Trophoblast cell (in vitro differentiated cells and primary cell): ENCODE measurements around the gene MALAT1.
A peak's percentile ranks its signal among the peaks of the same experiment; 100 is the strongest.

Source experiments
- DNase-seq, 2 donors: peaks; one replicate each; pipeline ENCODE4 v3.0.0-alpha.2; 2016
- H2AFZ ChIP-seq: 2 replicates; pipeline ENCODE4 v1.6.1; 2013; ENCODE audit warnings: low read length, moderate library complexity, mild to moderate bottlenecking; ENCODE audit not compliant: insufficient read depth, poor library complexity
- H2AK5ac ChIP-seq: 2 replicates; pipeline ENCODE4 v1.6.1; 2013; ENCODE audit warnings: mild to moderate bottlenecking, low read length
- H2BK120ac ChIP-seq: 2 replicates; pipeline ENCODE4 v1.6.1; 2013; ENCODE audit warnings: low read length, mild to moderate bottlenecking, moderate library complexity; ENCODE audit not compliant: insufficient read depth, poor library complexity
- H2BK12ac ChIP-seq: 2 replicates; pipeline ENCODE4 v1.6.1; 2013; ENCODE audit warnings: mild to moderate bottlenecking, low read length, moderate library complexity
- H2BK5ac ChIP-seq: 2 replicates; pipeline ENCODE4 v1.6.1; 2013; ENCODE audit warnings: low read length, low read depth, moderate library complexity, mild to moderate bottlenecking; ENCODE audit not compliant: poor library complexity
- H3K14ac ChIP-seq: 2 replicates; pipeline ENCODE4 v1.6.1; 2013; ENCODE audit warnings: mild to moderate bottlenecking, low read length
- H3K18ac ChIP-seq: 2 replicates; pipeline ENCODE4 v1.6.1; 2013; ENCODE audit warnings: mild to moderate bottlenecking, low read length
- H3K23ac ChIP-seq: 2 replicates; pipeline ENCODE4 v1.6.1; 2013; ENCODE audit warnings: low read length
- H3K27ac ChIP-seq: 2 replicates; pipeline ENCODE4 v1.5.1; 2013; ENCODE audit warnings: low read depth, mild to moderate bottlenecking, inconsistent platforms, low read length, moderate library complexity
- H3K27me3 ChIP-seq: 2 replicates; pipeline ENCODE4 v1.6.1; 2013; ENCODE audit warnings: inconsistent platforms, mild to moderate bottlenecking, low read length, moderate library complexity; ENCODE audit not compliant: insufficient read depth
- H3K36me3 ChIP-seq, 2 experiments: 1 replicate in 1 of 2; 2 replicates in 1 of 2; pipeline ENCODE4 v1.6.1; 2013; ENCODE audit warnings: low read length in 2 of 2, mild to moderate bottlenecking in 2 of 2, moderate library complexity in 1 of 2; ENCODE audit not compliant: insufficient read depth in 2 of 2, control insufficient read depth in 1 of 2
- H3K4ac ChIP-seq: 2 replicates; pipeline ENCODE4 v1.6.1; 2013; ENCODE audit warnings: low read depth, mild to moderate bottlenecking, low read length, moderate library complexity
- H3K4me1 ChIP-seq, 2 experiments: 1 replicate in 1 of 2; 2 replicates in 1 of 2; pipeline ENCODE4 v1.6.1; 2013; ENCODE audit warnings: low read length in 2 of 2, mild to moderate bottlenecking in 2 of 2, moderate library complexity in 1 of 2; ENCODE audit not compliant: insufficient read depth in 2 of 2, control insufficient read depth in 1 of 2
- H3K4me2 ChIP-seq: 2 replicates; pipeline ENCODE4 v1.6.1; 2013; ENCODE audit warnings: inconsistent platforms, mild to moderate bottlenecking, low read length, moderate library complexity
- H3K4me3 ChIP-seq: 2 replicates; pipeline ENCODE4 v1.5.1; 2013; ENCODE audit warnings: mild to moderate bottlenecking, low read depth, low read length, inconsistent platforms
- H3K79me1 ChIP-seq: one replicate; pipeline ENCODE4 v1.6.1; 2013; ENCODE audit warnings: low read length
- H3K79me2 ChIP-seq: 2 replicates; pipeline ENCODE4 v1.6.1; 2013; ENCODE audit warnings: low read length, mild to moderate bottlenecking; ENCODE audit not compliant: control insufficient read depth, insufficient read depth, poor library complexity
- H3K9ac ChIP-seq: 2 replicates; pipeline ENCODE4 v1.6.1; 2013; ENCODE audit warnings: mild to moderate bottlenecking, low read length
- H3K9me3 ChIP-seq: 2 replicates; pipeline ENCODE4 v1.6.1; 2013; ENCODE audit warnings: low read depth, mild to moderate bottlenecking, control low read depth, inconsistent platforms, low read length; ENCODE audit not compliant: insufficient read depth
- H4K12ac ChIP-seq: 2 replicates; pipeline ENCODE4 v1.6.1; 2013; ENCODE audit warnings: low read depth, mild to moderate bottlenecking, low read length, moderate library complexity
- H4K8ac ChIP-seq: 2 replicates; pipeline ENCODE4 v1.6.1; 2013; ENCODE audit warnings: low read depth, mild to moderate bottlenecking, low read length, moderate library complexity
- H4K91ac ChIP-seq: one replicate; pipeline ENCODE4 v1.6.1; 2013; ENCODE audit warnings: low read depth, mild to moderate bottlenecking, low read length, moderate library complexity
- WGBS: extraction: QIAGEN DNeasy Blood & Tissue Kit; methylation state at CpG from one replicate; pipeline ENCODE4 v1.1.7; 2013; ENCODE audit warnings: missing lambda C conversion rate; ENCODE audit not compliant: insufficient read length, insufficient coverage; ENCODE audit errors: extremely low coverage; 5-methylcytosine and 5-hydroxymethylcytosine counted together

Gene MALAT1

DNA sequence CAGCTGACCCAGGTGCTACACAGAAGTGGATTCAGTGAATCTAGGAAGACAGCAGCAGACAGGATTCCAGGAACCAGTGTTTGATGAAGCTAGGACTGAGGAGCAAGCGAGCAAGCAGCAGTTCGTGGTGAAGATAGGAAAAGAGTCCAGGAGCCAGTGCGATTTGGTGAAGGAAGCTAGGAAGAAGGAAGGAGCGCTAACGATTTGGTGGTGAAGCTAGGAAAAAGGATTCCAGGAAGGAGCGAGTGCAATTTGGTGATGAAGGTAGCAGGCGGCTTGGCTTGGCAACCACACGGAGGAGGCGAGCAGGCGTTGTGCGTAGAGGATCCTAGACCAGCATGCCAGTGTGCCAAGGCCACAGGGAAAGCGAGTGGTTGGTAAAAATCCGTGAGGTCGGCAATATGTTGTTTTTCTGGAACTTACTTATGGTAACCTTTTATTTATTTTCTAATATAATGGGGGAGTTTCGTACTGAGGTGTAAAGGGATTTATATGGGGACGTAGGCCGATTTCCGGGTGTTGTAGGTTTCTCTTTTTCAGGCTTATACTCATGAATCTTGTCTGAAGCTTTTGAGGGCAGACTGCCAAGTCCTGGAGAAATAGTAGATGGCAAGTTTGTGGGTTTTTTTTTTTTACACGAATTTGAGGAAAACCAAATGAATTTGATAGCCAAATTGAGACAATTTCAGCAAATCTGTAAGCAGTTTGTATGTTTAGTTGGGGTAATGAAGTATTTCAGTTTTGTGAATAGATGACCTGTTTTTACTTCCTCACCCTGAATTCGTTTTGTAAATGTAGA is 1.7 kb downstream of the MALAT1 start:
- H2BK12ac ChIP-seq, result no peak overlapping the region
- H3K27me3 ChIP-seq, result no peaks in the 10 kb centered on the region
- H4K91ac ChIP-seq, result no peak overlapping the region
- peak overlapping the region; percentile 23 for H2BK5ac ChIP-seq
- peak overlapping the region; percentile 95 for H3K4ac ChIP-seq
- H3K79me2 ChIP-seq, result peaks cover 42% of the 10 kb centered on the region
- H3K18ac ChIP-seq, result peak overlapping the region; percentile 85
- H3K14ac ChIP-seq, result peak overlapping the region; percentile 96
- peak overlapping the region; percentile 94 for H3K9ac ChIP-seq
- H3K36me3 ChIP-seq, result peaks cover 10 to 27% of the 10 kb centered on the region in 2 experiments
- peak overlapping the region; percentile 86 for H3K4me3 ChIP-seq
- peak overlapping the region; percentile 59 for H3K27ac ChIP-seq
- H3K79me1 ChIP-seq, result peaks cover 32% of the 10 kb centered on the region
- H2AFZ ChIP-seq, result no peak overlapping the region
- peak overlapping the region; percentile 12 for H4K8ac ChIP-seq
- peak overlapping the region; percentile 10 for H4K12ac ChIP-seq
- H2AK5ac ChIP-seq, result no peak overlapping the region
- H2BK120ac ChIP-seq, result no peak overlapping the region
- DNase-seq, result peak; percentile 49 to 64
- H3K9me3 ChIP-seq, result no peaks in the 10 kb centered on the region
- no peak overlapping the region for H3K23ac ChIP-seq
- peak overlapping the region; percentile 28 for H3K4me2 ChIP-seq
- H3K4me1 ChIP-seq, result peaks cover 5 to 21% of the 10 kb centered on the region in 2 experiments
- no CpG with 5 or more reads among the region's 20 CpGs for WGBS

DNA sequence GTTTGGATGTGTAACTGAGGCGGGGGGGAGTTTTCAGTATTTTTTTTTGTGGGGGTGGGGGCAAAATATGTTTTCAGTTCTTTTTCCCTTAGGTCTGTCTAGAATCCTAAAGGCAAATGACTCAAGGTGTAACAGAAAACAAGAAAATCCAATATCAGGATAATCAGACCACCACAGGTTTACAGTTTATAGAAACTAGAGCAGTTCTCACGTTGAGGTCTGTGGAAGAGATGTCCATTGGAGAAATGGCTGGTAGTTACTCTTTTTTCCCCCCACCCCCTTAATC is 2.3 kb downstream of the MALAT1 start:
- Histone ChIP-seq H4K91ac (no peak overlapping the region), H3K27ac (peak overlapping the region; percentile 59), H4K12ac (no peak overlapping the region), H3K4ac (peak overlapping the region; percentile 65), H3K9me3 (no peaks in the 10 kb centered on the region), H2BK12ac (no peak overlapping the region), H4K8ac (no peak overlapping the region), H3K27me3 (no peaks in the 10 kb centered on the region), H2BK5ac (no peak overlapping the region), H3K4me2 (peak overlapping the region; percentile 28), H2AK5ac (no peak overlapping the region), H2AFZ (no peak overlapping the region), H3K14ac (no peak overlapping the region), H3K18ac (no peak overlapping the region), H3K23ac (no peak overlapping the region), H3K4me3 (peak overlapping the region; percentile 76), H3K79me1 (peaks cover 27% of the 10 kb centered on the region), H3K9ac (peak overlapping the region; percentile 94), H3K79me2 (peaks cover 37% of the 10 kb centered on the region), H2BK120ac (no peak overlapping the region), H3K4me1 (peaks cover 5 to 17% of the 10 kb centered on the region in 2 experiments), H3K36me3 (peaks cover 10 to 32% of the 10 kb centered on the region in 2 experiments)
- WGBS, result no CpG with 5 or more reads among the region's 2 CpGs
- peak in 1 of 2 donors; percentile 21 for DNase-seq

DNA sequence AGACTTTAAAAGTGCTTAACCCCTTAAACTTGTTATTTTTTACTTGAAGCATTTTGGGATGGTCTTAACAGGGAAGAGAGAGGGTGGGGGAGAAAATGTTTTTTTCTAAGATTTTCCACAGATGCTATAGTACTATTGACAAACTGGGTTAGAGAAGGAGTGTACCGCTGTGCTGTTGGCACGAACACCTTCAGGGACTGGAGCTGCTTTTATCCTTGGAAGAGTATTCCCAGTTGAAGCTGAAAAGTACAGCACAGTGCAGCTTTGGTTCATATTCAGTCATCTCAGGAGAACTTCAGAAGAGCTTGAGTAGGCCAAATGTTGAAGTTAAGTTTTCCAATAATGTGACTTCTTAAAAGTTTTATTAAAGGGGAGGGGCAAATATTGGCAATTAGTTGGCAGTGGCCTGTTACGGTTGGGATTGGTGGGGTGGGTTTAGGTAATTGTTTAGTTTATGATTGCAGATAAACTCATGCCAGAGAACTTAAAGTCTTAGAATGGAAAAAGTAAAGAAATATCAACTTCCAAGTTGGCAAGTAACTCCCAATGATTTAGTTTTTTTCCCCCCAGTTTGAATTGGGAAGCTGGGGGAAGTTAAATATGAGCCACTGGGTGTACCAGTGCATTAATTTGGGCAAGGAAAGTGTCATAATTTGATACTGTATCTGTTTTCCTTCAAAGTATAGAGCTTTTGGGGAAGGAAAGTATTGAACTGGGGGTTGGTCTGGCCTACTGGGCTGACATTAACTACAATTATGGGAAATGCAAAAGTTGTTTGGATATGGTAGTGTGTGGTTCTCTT is 2.8 kb downstream of the MALAT1 start:
- Histone ChIP-seq H3K23ac (no peak overlapping the region), H2BK5ac (no peak overlapping the region), H3K27me3 (no peaks in the 10 kb centered on the region), H3K4me2 (peak overlapping the region; percentile 28), H3K9me3 (no peaks in the 10 kb centered on the region), H2BK12ac (no peak overlapping the region), H3K9ac (peak overlapping the region; percentile 94), H3K27ac (peak overlapping the region; percentile 59), H4K91ac (no peak overlapping the region), H3K4me1 (peaks cover 5 to 13% of the 10 kb centered on the region in 2 experiments), H4K12ac (no peak overlapping the region), H2AFZ (no peak overlapping the region), H3K36me3 (peaks cover 12 to 36% of the 10 kb centered on the region in 2 experiments), H3K18ac (no peak overlapping the region), H3K4me3 (peak overlapping the region; percentile 76), H3K4ac (peak overlapping the region; percentile 65), H2AK5ac (no peak overlapping the region), H3K79me2 (peaks cover 33% of the 10 kb centered on the region), H3K79me1 (peaks cover 21% of the 10 kb centered on the region), H3K14ac (no peak overlapping the region), H2BK120ac (no peak overlapping the region), H4K8ac (no peak overlapping the region)
- WGBS, result no CpG with 5 or more reads among the region's 3 CpGs
- peak; percentile 5 to 37 for DNase-seq

- H4K8ac ChIP-seq, result no peak overlapping the region
- H2AFZ ChIP-seq, result no peak overlapping the region
- no peak overlapping the region for H3K4ac ChIP-seq
These were observed 3.4 kb downstream of the MALAT1 start for GRCh38 chr11:65502274-65502554.

More at GRCh38 chr11:65502274-65502554, 3.4 kb downstream of the MALAT1 start:
- H3K9ac ChIP-seq, result no peak overlapping the region
- no peak overlapping the region for H3K4me3 ChIP-seq
- no peaks in the 10 kb centered on the region for H3K27me3 ChIP-seq
- DNase-seq, result no peak
- H2AK5ac ChIP-seq, result no peak overlapping the region
- no peak overlapping the region for H3K14ac ChIP-seq
- peak overlapping the region; percentile 28 for H3K4me2 ChIP-seq
- H2BK5ac ChIP-seq, result no peak overlapping the region
- H2BK120ac ChIP-seq, result no peak overlapping the region
- H2BK12ac ChIP-seq, result no peak overlapping the region
- H3K23ac ChIP-seq, result no peak overlapping the region
- peaks cover 13 to 39% of the 10 kb centered on the region in 2 experiments for H3K36me3 ChIP-seq
- peaks cover 3 to 9% of the 10 kb centered on the region in 2 experiments for H3K4me1 ChIP-seq
- peaks cover 16% of the 10 kb centered on the region for H3K79me1 ChIP-seq
- no peak overlapping the region for H4K12ac ChIP-seq
- H4K91ac ChIP-seq, result no peak overlapping the region
- no peak overlapping the region for H3K18ac ChIP-seq
- H3K9me3 ChIP-seq, result no peaks in the 10 kb centered on the region
- H3K79me2 ChIP-seq, result peaks cover 28% of the 10 kb centered on the region
- no peak overlapping the region for H3K27ac ChIP-seq
